ENCODE measurements around the gene CCDC30.
"Not testable (repeated sequence)": the region's sequence is repeated elsewhere in the genome, so short reads cannot be mapped to it uniquely, and the experiment has no call there.

The CCDC30 gene

DNA sequence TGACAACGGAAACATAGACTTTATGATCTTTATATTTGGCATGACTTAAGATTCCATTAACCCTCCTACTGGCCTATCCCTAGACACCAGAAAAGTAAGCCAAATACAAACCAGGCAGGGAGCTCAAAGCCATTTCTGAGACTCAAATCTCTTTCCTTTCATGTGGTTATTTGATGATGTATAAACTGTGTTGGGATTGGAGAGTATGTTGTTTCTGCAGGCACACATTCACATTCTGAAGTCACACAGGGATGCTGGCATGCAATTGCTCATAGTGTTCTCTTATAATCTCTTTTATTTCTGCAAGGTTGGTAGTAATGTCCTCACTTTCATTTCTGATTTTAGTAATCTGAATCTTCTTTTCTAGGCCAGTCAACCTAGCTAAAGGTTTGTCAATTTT is 13.0 kb upstream of the CCDC30 start:
- DNase-seq (ENCODE audit: low spot score) = no peak
- FAIRE-seq = no peak

DNA sequence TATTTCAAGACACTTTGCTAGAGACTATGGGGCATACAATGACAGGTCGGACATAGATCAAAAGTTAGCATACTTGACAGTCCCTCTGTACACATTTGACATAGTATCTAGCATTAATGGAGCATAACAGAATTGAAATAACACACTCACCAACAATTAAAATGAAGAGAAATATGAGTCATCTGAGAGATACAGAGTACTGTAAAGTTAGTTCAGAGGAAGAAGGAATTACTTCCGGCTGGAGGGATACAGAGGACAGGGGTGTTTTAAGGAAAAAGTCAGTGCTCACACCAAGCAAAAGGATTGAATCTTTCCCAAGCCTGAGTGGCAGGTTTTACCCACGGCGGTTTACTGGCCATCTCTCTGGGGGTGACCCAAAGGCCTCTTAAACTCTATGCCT is 9.7 kb upstream of the CCDC30 start:
- DNase-seq (ENCODE audit: low spot score) = peak; percentile 44

DNA sequence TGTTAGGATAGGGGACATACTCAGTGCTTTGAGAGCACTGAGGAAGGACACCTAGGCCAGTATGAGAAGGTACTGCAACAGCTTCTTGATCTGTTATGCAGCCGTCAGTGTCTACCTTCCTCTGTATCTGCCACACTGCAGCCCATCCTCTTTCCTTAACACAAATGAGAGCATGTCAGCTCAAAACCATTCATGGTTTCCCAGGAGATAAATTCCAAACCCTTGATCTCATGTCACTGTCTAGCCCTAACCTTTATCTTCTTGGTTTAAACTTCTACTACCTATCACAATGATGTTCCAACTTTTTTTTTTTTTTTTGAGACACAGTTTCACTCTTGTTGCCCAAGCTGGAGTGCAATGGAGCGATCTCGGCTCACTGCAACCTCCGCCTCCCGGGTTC is 8.7 kb upstream of the CCDC30 start:
- peak; percentile 4 for FAIRE-seq
- DNase-seq (ENCODE audit: low spot score) = peak; percentile 71

More for the DNA sequence above, 9.7 kb upstream of the CCDC30 start:
- peak; percentile 30 for FAIRE-seq

DNA sequence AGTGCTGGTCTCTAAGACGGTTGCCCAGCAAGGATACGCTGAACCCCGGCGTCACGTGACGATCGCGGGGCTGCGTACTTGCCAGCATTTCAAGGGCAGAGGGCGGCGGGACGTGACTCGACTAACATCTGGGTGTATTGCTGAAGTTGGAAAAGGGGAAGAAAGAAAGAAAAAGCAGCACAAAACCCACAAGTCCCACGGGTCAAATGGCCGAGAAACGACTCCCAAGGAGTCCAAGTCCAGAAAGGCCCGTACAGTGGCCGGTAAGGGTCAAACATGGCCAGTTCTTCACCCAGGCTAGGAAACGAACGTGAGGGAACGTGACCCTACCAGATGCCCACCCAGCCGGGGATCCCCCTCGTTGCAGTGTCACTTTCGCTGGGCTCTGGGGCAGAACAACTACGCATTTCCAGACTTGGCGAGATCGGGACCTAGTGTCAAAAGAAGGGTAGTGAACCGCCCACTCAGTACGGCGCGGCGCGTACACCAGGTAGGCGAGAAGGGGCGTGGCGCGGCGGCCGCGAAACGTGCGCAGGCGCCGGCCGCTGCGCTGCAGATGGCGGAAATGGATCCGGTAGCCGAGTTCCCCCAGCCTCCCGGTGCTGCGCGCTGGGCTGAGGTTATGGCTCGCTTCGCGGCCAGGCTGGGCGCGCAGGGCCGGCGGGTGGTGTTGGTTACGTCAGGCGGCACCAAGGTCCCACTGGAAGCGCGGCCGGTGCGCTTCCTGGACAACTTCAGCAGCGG is 6.9 kb upstream of the CCDC30 start, which contains the start of the genes PPCS and ZMYND12:
Gene PPCS (plus strand): TSS at position 534 of the 744 bp plus-strand sequence. CDS start 23 bp downstream, at position 557.
Gene ZMYND12 (minus strand): TSS at position 13 of the 744 bp plus-strand sequence. CDS start 25 bp downstream, outside the sequence.
- no peak for FAIRE-seq
- DNase-seq (ENCODE audit: low spot score) = peak; percentile 60

DNA sequence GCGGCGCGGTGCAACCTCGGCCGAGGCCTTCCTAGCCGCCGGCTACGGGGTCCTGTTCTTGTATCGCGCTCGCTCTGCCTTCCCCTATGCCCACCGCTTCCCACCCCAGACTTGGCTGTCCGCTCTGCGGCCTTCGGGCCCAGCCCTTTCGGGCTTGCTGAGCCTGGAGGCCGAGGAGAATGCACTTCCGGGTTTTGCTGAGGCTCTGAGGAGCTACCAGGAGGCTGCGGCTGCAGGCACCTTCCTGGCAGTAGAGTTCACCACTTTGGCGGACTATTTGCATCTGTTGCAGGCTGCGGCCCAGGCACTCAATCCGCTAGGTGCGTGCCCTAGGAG is 6.4 kb upstream of the CCDC30 start:
- FAIRE-seq = no peak
- DNase-seq (ENCODE audit: low spot score) = peak; percentile 26

DNA sequence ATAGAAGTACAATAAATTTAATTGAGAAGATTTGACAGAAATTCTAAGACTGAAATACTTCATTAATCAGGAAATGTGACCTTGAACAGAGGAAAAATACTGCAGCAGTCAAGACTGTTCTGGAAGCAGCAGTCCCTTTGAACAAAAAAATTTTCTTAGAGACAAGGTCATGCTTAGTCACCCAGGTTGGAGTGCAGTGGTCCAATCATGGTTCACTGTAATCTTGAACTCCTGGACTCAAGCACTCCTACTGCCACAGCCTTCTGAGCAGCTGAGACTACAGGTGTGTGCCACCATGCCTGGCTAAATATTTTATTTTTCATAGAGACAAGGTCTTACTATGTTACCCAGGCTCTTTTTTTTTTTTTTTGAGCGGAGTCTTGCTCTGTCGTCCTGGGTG is 1.9 kb upstream of the CCDC30 start:
- DNase-seq (ENCODE audit: low spot score) (no peak), FAIRE-seq (no peak)

DNA sequence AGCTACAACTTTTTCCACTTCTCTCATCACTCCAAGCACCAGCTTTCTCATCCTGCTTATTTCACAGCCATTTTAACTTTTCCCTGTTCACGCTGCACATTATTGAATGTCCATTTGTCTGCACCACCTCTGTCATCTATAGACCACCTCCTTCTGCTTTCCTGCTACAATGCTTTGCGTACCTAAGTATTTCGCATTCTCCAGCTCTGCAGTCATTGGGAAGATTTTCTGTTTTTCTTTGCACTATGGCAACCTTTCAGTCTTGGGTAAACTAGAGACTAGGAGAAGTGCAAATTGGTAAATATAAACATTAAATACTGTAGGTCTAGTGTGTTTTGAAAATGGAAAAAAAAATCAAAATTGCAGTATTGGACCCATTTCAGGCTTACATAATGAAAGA is 835 bp downstream of the CCDC30 start:
- FAIRE-seq (no peak), DNase-seq (ENCODE audit: low spot score) (no peak)

DNA sequence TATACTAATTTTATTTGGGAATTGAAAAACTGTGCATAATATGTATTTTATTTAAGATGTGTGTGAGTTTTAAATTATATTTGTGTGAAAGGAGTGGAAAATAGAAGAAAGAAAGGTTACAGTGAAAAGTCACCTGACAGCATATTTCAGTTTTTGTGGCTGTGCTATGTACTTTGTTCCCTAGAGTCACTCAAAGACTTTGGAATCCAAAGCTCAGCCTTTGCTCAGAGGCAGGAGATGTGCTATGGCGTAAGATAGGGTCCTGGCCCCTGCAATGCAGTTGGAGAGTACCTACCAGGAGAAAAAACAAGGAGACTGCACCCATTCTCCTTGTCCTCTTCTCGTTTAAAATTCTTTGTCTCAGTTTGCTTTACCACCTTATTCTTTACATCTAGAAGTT is 2.9 kb downstream of the CCDC30 start:
- DNase-seq (ENCODE audit: low spot score) = no peak
- no peak for FAIRE-seq

DNA sequence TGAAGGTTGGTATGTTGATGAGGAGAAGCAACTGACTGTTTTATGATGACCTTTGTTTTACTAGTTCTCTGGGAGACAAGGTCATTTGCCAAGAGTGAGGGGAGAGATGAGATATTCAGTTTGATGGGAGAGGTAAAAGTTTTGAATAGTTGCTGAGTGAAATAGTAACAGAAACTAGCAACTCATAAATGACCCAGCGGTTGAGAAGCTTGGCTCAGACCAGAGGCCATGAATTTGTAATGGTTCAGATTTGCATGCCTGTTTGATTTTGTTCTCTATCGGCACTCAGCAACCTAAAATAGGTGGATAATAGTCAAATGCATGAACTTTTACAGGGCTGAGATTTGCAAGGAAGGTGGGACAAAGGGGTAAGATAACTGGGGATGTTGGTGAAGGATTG is 6.6 kb downstream of the CCDC30 start:
- FAIRE-seq = no peak
- no peak for DNase-seq (ENCODE audit: low spot score)

DNA sequence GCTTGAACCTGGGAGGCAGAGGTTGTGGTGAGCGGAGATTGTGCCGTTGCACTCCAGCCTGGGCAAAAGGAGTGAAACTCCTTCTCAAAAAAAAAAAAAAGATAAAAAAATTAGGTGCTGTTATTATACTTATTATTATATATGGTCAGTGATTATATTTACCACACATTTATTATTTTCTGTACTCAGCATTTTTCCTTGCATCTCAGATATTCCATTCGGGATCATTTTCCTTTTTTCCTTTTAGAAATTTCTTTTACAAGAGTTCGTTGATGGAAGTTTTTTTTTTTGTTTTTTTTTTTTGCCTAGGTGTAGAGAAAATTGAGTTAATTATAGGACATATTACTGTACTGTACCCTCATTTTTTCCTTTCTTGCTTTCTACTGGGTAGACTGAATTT is 13.5 kb downstream of the CCDC30 start:
- FAIRE-seq (no peak), DNase-seq (ENCODE audit: low spot score) (no peak)

DNA sequence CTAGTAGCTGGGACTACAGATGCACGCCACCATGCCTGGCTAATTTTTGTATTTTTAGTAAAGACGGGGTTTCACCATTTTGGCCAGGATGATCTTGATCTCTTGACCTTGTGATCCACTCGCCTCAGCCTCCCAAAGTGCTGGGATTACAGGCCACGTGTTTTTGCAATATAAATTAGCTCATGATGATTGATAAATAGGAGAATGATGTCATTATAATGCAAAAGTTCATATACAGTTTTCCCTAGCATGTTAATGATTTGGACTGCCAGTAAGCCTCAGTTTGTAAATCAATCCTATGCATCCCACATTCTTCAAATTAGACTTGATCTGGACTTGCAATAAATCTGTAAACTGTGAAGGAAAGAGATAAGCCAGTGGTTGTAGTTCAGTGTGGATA is 14.3 kb downstream of the CCDC30 start:
- FAIRE-seq; DNase-seq (ENCODE audit: low spot score): not testable (repeated sequence)

DNA sequence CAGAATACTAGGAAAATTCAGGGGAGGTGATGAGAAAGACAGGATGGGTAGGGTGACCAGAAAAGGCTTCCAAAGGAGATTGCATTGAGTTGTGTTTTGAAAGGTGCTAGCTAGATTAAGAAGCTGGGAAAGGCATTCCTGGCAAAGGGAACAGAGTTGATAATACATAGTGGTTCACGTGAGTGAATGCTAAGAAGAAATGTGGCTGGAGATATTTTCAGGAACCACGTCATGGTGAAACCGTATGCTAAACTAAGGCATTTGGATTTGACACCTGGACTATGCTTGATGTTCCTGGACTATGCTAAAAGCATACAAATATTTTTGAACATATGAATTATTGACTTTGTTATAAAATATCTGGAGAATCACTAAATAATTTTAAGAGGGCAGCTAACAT is 14.7 kb downstream of the CCDC30 start:
- no peak for FAIRE-seq
- no peak for DNase-seq (ENCODE audit: low spot score)

DNA sequence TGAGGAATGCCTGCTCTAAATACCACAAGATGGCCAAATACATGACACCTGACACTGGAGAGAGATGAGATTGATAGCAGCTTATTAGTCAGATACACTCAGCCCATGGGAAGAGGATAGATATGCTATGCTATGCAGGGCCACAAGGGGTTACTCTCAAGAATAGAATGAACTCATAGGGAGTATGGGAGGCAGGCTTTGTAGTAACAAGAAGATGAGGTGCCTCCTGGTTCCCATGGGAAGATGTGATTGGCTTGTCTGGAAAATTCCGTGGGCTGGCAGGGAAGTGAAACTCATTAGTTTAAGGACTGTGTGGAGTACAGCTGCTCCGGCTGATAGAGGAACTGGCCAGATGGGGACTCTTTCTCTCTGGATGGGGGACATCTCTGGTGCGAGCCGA is 16.5 kb downstream of the CCDC30 start:
- FAIRE-seq (no peak), DNase-seq (ENCODE audit: low spot score) (no peak)

DNA sequence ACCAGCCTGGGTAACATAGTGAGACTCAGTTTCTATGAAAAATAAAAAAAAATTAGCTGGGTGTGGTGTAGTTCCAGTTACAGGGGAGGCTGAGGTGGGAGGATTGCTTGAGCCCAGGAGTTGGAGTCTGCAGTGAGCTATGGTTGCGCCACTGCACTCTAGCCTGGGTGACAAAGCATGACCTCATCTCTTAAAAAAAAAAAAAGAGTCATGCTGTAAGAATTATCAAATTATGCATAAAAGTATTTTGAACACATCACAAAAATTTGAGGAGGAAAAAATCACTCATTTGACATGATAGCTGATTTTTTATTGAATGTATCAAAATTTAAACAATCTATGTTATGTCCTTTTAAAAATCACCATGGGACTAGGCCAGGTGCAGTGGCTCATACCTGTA is 17.8 kb downstream of the CCDC30 start:
- DNase-seq (ENCODE audit: low spot score) = no peak
- no peak for FAIRE-seq

DNA sequence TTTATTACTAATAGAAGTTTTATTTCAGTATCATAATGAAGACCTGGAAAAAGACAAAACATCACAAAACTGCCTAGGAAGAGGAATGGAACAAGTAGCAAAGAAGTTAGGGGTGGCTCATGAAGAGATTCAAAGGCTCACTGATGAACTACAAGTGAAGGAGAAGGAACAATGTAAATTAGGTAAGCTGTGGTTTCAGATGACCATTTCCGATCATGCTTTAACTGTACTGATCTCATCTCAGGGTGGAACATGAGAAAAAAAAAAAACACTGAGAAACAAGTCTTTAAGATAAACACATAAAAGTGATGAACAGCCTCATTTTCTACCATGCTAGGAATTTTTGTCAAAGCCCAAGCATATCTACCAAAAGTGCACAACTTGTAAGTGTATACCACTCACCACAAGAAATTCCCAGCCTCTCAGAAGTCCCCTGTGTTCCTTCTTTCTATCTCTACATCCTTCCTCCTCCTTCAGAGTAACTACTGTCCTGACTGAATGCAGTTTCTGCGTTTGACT is 19.6 kb downstream of the CCDC30 start:
- FAIRE-seq (no peak), DNase-seq (ENCODE audit: low spot score) (no peak)

DNA sequence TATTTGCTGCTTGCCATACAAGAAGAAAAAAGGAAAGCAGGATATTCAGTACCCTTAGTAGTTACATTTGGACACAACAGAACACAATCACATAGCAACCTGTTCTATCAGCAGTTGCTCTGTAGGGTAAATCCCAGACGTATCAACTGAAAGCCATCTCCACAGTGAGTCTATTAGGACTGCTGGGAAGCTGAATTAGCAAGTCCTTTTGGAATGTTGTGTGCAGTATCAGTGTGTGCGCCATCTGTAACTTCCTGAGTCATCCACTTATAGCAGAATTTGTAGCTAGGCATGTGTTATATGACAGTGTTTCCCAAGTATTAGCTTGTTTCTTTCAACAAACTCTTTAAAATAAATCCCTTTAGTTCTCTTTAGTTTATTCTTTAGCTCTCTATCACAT is 21.3 kb downstream of the CCDC30 start:
- FAIRE-seq = peak; percentile 81

DNA sequence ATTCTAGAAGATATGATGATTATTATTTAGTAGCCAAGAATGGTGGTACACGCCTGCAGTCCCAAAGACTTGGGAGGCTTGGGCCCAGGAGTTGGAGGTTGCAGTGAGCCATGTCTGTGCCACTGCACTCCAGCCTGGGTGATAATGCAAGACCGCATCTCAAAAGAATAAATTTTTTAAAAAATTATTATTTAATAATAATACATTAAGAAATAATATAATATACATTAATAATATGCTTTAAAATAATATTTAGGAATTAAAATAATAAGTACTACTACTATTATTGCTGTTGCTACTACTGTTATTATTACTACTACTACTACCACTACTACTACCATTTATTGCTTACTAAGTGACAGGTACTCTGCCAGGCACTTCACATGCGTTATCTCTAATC is 27.2 kb downstream of the CCDC30 start:
- DNase-seq (ENCODE audit: low spot score) = no peak
- FAIRE-seq = no peak

More for the DNA sequence above, 21.3 kb downstream of the CCDC30 start:
- peak; percentile 93 for DNase-seq (ENCODE audit: low spot score)

DNA sequence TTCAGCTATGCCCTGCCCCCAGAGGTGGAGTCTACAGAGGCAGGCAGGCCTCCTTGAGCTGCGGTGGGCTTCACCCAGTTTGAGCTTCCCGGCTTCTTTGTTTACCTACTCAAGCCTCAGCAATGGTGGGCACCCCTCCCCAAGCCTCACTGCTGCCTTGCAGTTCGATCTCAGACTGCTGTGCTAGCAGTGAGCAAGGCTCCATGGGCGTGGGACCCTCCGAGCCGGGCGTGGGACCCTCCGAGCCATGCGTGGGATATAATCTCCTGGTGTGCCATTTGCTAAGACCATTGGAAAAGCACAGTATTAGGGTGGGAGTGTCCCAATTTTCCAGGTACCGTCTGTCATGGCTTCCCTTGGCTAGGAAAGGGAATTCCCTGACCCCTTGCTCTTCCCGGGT is 38.9 kb downstream of the CCDC30 start:
- not testable (repeated sequence) for FAIRE-seq; DNase-seq (ENCODE audit: low spot score)

DNA sequence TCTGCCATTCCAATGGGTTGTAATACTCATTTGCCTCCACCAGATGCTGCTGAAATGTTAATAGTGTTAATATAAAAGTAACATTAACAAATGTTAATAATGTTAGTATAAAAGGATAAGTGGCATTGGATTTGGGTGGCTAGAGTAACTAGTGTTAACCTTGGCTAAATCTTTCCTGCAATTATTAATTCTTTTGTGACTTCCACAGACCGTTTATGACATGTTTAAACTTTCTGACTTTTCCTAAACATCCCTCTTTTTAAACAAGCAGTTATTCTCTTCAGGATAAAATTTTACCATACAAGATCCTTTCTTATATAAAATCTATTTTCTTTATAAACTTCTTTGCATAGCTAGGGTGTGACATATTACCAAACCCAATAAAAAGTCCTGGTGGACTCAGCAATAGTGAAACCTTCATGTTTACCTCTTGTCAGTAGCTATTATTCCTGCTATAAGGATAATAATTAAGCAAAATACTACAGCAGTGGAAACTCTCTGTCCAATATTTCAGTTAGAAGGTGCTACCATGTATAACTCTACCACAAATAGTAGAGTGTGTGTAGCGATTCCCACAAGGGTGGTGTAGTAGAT is 41.5 kb downstream of the CCDC30 start:
- FAIRE-seq (no peak), DNase-seq (ENCODE audit: low spot score) (no peak)

DNA sequence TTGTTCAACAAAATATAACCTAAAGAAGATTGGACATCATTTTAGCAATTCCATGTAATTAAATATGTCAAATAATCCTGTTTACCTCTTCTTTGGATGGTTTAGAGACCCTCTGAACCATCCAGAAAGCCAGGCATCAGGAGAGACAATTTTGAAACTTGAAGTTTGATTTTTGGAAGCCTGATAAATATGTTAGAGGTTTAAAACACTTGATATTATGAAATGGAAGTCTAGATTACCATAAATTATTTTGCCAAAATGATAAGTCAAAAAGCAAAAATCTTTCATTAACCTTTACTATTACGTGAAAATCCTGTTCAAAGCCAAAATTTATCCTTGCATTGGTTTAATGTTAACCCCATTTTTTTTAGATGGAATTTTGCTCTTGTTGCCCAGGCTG is 43.5 kb downstream of the CCDC30 start:
- FAIRE-seq = no peak
- no peak for DNase-seq (ENCODE audit: low spot score)

DNA sequence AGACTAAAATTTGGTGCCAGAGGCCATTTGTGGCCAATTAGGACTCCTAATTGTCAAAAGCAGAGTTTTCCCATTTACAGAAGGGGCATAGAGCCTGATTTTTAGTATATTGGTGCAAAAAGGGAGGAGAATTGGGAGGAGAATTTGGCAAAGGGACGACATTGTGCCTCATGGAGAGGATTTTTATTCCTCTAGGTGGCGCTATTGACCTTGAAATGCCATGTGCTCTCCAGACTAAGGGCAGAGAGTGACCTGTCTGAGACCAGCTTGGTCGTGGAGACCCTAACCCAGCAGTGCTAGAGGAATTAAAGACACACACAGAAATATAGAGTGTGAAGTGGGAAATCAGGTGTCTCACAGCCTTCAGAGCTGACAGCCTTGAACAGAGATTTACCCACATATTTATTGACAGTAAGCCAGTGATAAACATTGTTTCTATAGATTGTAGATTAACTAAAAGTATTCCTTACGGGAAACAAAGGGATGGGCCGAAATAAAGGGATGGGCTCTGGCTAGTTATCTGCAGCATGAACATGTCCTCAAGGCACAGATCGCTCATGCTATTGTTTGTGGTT is 48.6 kb downstream of the CCDC30 start:
- FAIRE-seq; DNase-seq (ENCODE audit: low spot score): not testable (repeated sequence)

DNA sequence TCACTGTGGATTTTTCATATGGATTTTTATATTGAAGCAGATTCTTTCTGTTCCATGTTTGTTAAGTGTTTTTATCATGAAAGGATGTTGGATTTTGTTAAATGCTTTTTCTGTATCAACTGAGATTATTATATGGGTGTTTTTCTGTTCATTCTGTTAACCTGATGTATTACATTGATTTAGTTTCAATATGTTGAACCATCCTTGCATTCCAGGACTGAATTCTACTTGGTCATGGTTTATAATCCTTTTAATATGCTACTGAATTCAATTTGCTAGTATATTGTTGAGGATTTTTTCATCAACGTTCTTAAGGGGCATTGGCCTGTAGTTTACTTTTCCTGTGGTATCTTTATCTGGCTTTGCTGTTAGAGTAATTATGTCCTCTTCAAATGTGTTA is 55.8 kb downstream of the CCDC30 start:
- DNase-seq (ENCODE audit: low spot score) = no peak
- no peak for FAIRE-seq
